ENCODE measurements around the gene ATP1A1.

- TF ChIP-seq CTCF (conservative IDR thresholded peaks at IDR 0.05 in 1 of 2, IDR thresholded peaks at IDR 0.05 in 1 of 2; ENCODE audit: low read depth in 1 of 2, low read length in 2 of 2) = no peak
- TF ChIP-seq EZH2 (IDR thresholded peaks at IDR 0.05; ENCODE audit: low read length, missing control alignments) = no peak
Observed at GRCh38 chr1:116353155-116353554, 19.9 kb upstream of the ATP1A1 start.
